G401 (cell line): ENCODE results near the gene PGAP3. TPM values are rescaled to one million over a fixed set of nuclear protein-coding genes. Genes with fewer than 3 reads are reported as not detected.

Experiments
- DNase-seq: peaks from one replicate; pipeline ENCODE4 v3.0.0-alpha.2; 2015; ENCODE audit warnings: low spot score
- in situ Hi-C: cut with HindIII; loops from 2 replicates; pipeline ENCODE4 v1.10.0; 2016; ENCODE audit warnings: low sequenced_read_pairs, mixed read lengths
- total RNA-seq: library from RNA; depleted of rRNA; stranded (reverse); fragments of >200 nt; shearing (Covaris generic); gene quantifications from 2 replicates; pipeline ENCODE4 v1.2.3, GENCODE V29; 2014; rRNA removed

The PGAP3 gene
- total RNA-seq, 1 experiment from 2014 or later, result 13.5 TPM

- no peak for DNase-seq
- in situ Hi-C loops, result no loop called here
Measured at GRCh38 chr17:39631403-39631802, 56.5 kb downstream of the PGAP3 start.

- in situ Hi-C loops, result no loop called here
- no peak for DNase-seq
Measured at GRCh38 chr17:39629898-39630297, 58.0 kb downstream of the PGAP3 start.

- DNase-seq, result no peak
- in situ Hi-C loops, result no loop called here
Measured at GRCh38 chr17:39629494-39629880, 58.4 kb downstream of the PGAP3 start.

GRCh38 chr17:39628655-39629493 lies 59.0 kb downstream of the PGAP3 start:
- in situ Hi-C loops, result no loop called here
- DNase-seq, result no peak

- in situ Hi-C loops, result no loop called here
Measured at GRCh38 chr17:39627712-39628516, 59.9 kb downstream of the PGAP3 start.

GRCh38 chr17:39627047-39627711 lies 60.7 kb downstream of the PGAP3 start:
- in situ Hi-C loops, result no loop called here
- DNase-seq, result no peak

More at GRCh38 chr17:39627712-39628516, 59.9 kb downstream of the PGAP3 start:
- no peak for DNase-seq

GRCh38 chr17:39626171-39627046 lies 61.4 kb downstream of the PGAP3 start, which contains the start of gene PPP1R1B:
PPP1R1B (plus strand) TSS chr17:39626952; CDS start chr17:39627393, 441 bp downstream.
- in situ Hi-C loops, result no loop called here
- peak; percentile 20 for DNase-seq

- DNase-seq, result no peak
- in situ Hi-C loops, result no loop called here
Measured at GRCh38 chr17:39625198-39625785, 62.6 kb downstream of the PGAP3 start.

GRCh38 chr17:39624313-39624712 lies 63.5 kb downstream of the PGAP3 start:
- in situ Hi-C loops, result no loop called here
- DNase-seq, result no peak

GRCh38 chr17:39623356-39623950 lies 64.4 kb downstream of the PGAP3 start:
- in situ Hi-C loops, result no loop called here
- peak; percentile 86 for DNase-seq

- DNase-seq, result no peak
- in situ Hi-C loops, result no loop called here
Measured at GRCh38 chr17:39622380-39623006, 65.4 kb downstream of the PGAP3 start.

- in situ Hi-C loops, result no loop called here
- peak; percentile 91 for DNase-seq
Measured at GRCh38 chr17:39621523-39622379, 66.1 kb downstream of the PGAP3 start.

Other genes starting within 250 kb of the PGAP3 start
- 22.0 and 22.5 TPM in 2 replicates for gene MED1, start 236.8 kb downstream of the PGAP3 start, total RNA-seq
- 19.1 and 28.5 TPM in 2 replicates for gene CDK12, start 226.6 kb downstream of the PGAP3 start, total RNA-seq
- gene NEUROD2, start 80.1 kb downstream of the PGAP3 start, total RNA-seq, result not detected in 2 replicates
- 3.4 and 8.6 TPM in 2 replicates for gene PPP1R1B, start 61.1 kb downstream of the PGAP3 start, total RNA-seq
- 30.8 and 45.5 TPM in 2 replicates for gene STARD3, start 50.9 kb downstream of the PGAP3 start, total RNA-seq
- 0.43 and 0.44 TPM in 2 replicates for gene TCAP, start 22.7 kb downstream of the PGAP3 start, total RNA-seq
- not detected in 2 replicates for gene PNMT, start 19.6 kb downstream of the PGAP3 start, total RNA-seq
- 41.1 and 44.7 TPM in 2 replicates for gene ERBB2, start 12.0 kb upstream of the PGAP3 start, total RNA-seq
- gene MIEN1, start 42.5 kb upstream of the PGAP3 start, total RNA-seq, result 28.0 and 61.8 TPM in 2 replicates
- 1.7 and 2.0 TPM in 2 replicates for gene GRB7, start 49.9 kb upstream of the PGAP3 start, total RNA-seq
- not detected in 2 replicates for gene IKZF3, start 176.3 kb upstream of the PGAP3 start, total RNA-seq
- gene ZPBP2, start 180.1 kb upstream of the PGAP3 start, total RNA-seq, result not detected in 2 replicates
- 0.24 and 1.9 TPM in 2 replicates for gene GSDMB, start 230.6 kb upstream of the PGAP3 start, total RNA-seq
- gene ORMDL3, start 239.5 kb upstream of the PGAP3 start, total RNA-seq, result 37.8 and 40.4 TPM in 2 replicates
- not detected in 2 replicates for gene LRRC3C, start 239.7 kb upstream of the PGAP3 start, total RNA-seq